Pancreas (tissue), 10 donors: ENCODE measurements around the gene TNFRSF1B. TPM values are rescaled to one million over a fixed set of nuclear protein-coding genes. Genes with fewer than 3 reads are reported as not detected.

Experiments used
- ATAC-seq, 4 donors: fragments of 200-7000 bp; cut with Tn5 transposase; one replicate each; pipeline versions ENCODE4 v1.8.0 to v1.9.1; 2020; ENCODE audit warnings: mild to moderate bottlenecking in 4 of 4, moderate library complexity in 4 of 4
- DNase-seq, 6 donors: peaks; one replicate each; pipeline ENCODE4 v3.0.0-alpha.2; 2020
- FAIRE-seq: peaks from 2 replicates; lab custom pipeline; 2012; peaks lifted over from hg19 to GRCh38; lab: Jason Lieb, UNC
- H3K27ac ChIP-seq, 4 donors: fragments of 200-600 bp; sonication (generic); 1 replicate in 3 of 4; 2 replicates in 1 of 4; pipeline versions ENCODE4 v1.5.0 to v1.8.0; 2020
- H3K27me3 ChIP-seq, 4 donors: fragments of 200-600 bp; one replicate each; pipeline ENCODE4 v1.8.0; 2021
- H3K36me3 ChIP-seq, 3 donors: fragments of 200-600 bp; sonication (generic) in 1 of 3; one replicate each; pipeline versions ENCODE4 v1.5.0 to v1.8.0; 2020 to 2021
- H3K4me1 ChIP-seq, 3 donors: fragments of 200-600 bp; one replicate each; pipeline ENCODE4 v1.8.0; 2021
- H3K4me3 ChIP-seq, 4 donors: fragments of 200-600 bp; sonication (generic) in 2 of 4; one replicate each; pipeline versions ENCODE4 v1.5.0 to v1.8.0; 2020 to 2021
- H3K9me3 ChIP-seq, 4 donors: fragments of 200-600 bp; one replicate each; pipeline ENCODE4 v1.8.0; 2021
- WGBS, 2 donors: extraction: QIAGEN DNeasy Blood & Tissue Kit; methylation state at CpG; one replicate each; pipeline ENCODE4 v1.1.7; 2013; 5-methylcytosine and 5-hydroxymethylcytosine counted together
- intact Hi-C, 3 donors: fragments of 100-400 bp; cut with DNase I; formaldehyde crosslinking; loops; one replicate each; pipeline versions ENCODE4 v1.11.1 to v1.14.2; 2022
- polyA plus RNA-seq, 2 donors: library from polyadenylated mRNA; stranded (reverse); fragments of 200-250 nt; gene quantifications; one replicate each; pipeline ENCODE4 v1.2.3, GENCODE V29; 2013
- total RNA-seq, 6 donors: library from RNA; stranded (reverse); fragmentation: NEBNext Ultra II Directional in 4 of 6; extraction: Animal tissue kit (Norgen Biotek cat#: 25700) in 4 of 6; gene quantifications; one replicate each; pipeline versions ENCODE4 v1.2.1 to v1.2.4, GENCODE V29; 2021 to 2023
- TF ChIP-seq, protein P1 (sequence below), 4 donors: fragments of 200-600 bp; sonication (generic) in 3 of 4; IDR thresholded peaks; one replicate each; pipeline versions ENCODE4 v1.5.0 to v1.8.0; 2021; ENCODE audit warnings: antibody characterized with exemption in 4 of 4
- donor health status: healthy with polysubstance abuse.
- donor health status: DM: no; HTN: no; CAD: no; lungs with moderate emphysema.
- donor health status: DM: no; HTN: no; CAD: no.
- donor health status: control.
- donor health status: control.
- donor health status: Bipolar disorder and iron deficiency.
- donor health status: DM: yes; HTN: yes; CAD: no.
- donor health status: DM: no; HTN: no; CAD: no.
- donor health status: DM: no; HTN: no; CAD: no.
- donor health status: DM: yes; HTN: yes; CAD: no.

Gene TNFRSF1B
- total and polyA plus RNA-seq, 8 donors = 2.1 to 20.2 (median 4.4) TPM

DNA sequence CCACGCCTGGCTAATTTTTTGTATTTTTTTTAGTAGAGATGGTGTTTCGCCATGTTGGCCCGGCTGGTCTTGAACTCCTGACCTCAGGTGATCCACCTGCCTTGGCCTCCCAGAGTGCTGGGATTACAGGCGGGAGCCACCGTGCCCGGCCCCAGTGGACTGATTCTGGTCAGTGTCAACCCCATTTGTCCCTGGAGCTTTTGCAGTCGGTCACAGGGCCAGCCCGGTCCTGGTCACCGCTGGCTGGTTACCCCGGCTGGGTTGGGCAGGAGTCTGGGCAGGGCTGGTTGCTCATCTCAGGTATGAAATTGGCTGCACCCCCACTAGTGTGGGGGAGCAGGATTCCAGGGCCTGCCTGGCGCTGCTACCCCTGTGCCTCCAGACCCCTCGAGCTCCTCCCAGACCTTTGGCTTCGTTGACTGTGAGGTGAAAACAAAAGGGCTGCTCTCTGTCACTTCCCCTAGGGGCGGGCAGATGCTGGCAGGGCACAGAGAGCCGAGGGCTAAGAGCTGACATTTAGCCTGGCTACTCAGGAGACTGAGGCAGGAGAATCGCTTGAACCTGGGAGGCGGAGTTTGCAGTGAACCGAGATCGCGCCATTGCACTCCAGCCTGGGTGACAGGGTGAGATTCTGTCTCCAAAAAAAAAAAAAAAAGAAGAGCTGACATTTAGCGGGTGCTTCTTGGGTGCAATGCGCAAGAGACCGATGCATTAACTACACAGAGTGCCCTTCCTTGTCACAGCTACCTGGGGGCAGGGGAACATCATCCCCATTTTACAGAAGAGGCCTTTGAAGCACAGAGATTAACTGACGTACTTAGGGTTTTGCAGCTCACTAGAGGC is 10.6 kb downstream of the TNFRSF1B start:
- DNase-seq (no peak), FAIRE-seq (no peak), ATAC-seq (no peak)
- Histone ChIP-seq H3K9me3 (no peaks in the 10 kb centered on the region), H3K27ac (peak overlapping the region in 1 of 4 donors; percentile 65), H3K36me3 (no peaks in the 10 kb centered on the region), H3K27me3 (no peaks in the 10 kb centered on the region), H3K4me3 (no peak overlapping the region), H3K4me1 (peaks cover 0 to 3% (median 0%) of the 10 kb centered on the region in 3 donors)
- intact Hi-C loops = no loop called here
- TF ChIP-seq, protein P1, sequence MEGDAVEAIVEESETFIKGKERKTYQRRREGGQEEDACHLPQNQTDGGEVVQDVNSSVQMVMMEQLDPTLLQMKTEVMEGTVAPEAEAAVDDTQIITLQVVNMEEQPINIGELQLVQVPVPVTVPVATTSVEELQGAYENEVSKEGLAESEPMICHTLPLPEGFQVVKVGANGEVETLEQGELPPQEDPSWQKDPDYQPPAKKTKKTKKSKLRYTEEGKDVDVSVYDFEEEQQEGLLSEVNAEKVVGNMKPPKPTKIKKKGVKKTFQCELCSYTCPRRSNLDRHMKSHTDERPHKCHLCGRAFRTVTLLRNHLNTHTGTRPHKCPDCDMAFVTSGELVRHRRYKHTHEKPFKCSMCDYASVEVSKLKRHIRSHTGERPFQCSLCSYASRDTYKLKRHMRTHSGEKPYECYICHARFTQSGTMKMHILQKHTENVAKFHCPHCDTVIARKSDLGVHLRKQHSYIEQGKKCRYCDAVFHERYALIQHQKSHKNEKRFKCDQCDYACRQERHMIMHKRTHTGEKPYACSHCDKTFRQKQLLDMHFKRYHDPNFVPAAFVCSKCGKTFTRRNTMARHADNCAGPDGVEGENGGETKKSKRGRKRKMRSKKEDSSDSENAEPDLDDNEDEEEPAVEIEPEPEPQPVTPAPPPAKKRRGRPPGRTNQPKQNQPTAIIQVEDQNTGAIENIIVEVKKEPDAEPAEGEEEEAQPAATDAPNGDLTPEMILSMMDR (IDR thresholded peaks at IDR 0.05) = no peak
- WGBS, 2 donors = 65 to 66% methylated on average over 24 of the region's 24 CpGs

DNA sequence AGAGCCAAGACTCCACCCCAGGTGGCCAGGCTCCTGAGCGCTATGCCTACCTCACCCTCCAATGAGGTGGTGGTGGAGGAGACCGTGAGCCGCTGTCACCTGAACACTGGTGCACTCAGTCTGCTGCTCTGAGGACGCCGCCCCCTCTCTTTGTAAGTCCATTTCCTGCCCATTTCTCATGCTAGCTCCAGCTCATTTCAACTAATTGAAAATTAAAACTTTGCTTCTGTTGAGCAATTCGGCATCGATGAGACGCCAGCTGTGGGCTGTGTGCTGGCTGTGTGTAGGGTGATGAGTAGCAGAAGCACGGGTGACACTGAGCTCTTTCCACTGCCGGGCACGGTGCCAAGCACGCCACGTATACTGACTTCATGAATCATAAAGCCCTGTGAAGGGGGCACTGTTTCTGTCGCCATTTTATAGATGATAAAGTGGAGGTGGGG is 11.2 kb downstream of the TNFRSF1B start:
- ATAC-seq (peak in 3 of 4 donors; percentile 19 to 37 (median 23)), FAIRE-seq (no peak), DNase-seq (peak in 3 of 6 donors; percentile 38 to 77 (median 50))
- H3K27me3 ChIP-seq = no peaks in the 10 kb centered on the region
- WGBS, 2 donors = 22 to 25% methylated on average over 14 of the region's 14 CpGs
- H3K36me3 ChIP-seq = no peaks in the 10 kb centered on the region
- TF ChIP-seq, protein P1 (IDR thresholded peaks at IDR 0.05) = no peak
- intact Hi-C loops = no loop called here
- H3K9me3 ChIP-seq = no peaks in the 10 kb centered on the region
- H3K4me1 ChIP-seq = peaks cover 0 to 3% (median 0%) of the 10 kb centered on the region in 3 donors
- H3K27ac ChIP-seq = peak overlapping the region in 1 of 4 donors; percentile 65
- H3K4me3 ChIP-seq = no peak overlapping the region

DNA sequence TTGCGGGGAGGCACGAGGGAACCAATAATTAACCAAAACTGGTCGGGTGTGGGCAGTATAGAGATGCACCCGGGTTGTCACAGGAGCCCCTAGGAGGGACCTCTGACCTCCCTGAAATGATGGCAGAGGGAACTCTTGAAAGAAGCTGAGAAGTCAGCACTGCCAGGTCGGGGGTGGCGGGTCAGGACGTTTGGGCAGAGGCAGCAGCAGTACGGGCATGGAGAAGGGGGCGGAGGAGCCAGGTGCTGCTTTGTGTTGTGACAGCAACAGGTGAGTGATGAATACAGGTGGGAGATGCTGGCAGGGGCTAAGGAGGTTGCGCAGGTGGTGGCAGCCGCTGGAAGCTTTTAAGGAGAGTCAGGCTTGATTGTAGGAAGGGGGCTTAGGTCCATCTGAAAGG is 11.7 kb downstream of the TNFRSF1B start:
- intact Hi-C loops = no loop called here
- 17 to 18% methylated on average over 11 of the region's 11 CpGs for WGBS, 2 donors
- Histone ChIP-seq H3K4me3 (no peak overlapping the region), H3K36me3 (no peaks in the 10 kb centered on the region), H3K27me3 (no peaks in the 10 kb centered on the region), H3K27ac (peak overlapping the region in 2 of 4 donors; percentile 22 to 65), H3K4me1 (peaks cover 0 to 3% (median 0%) of the 10 kb centered on the region in 3 donors), H3K9me3 (no peaks in the 10 kb centered on the region)
- TF ChIP-seq, protein P1 (IDR thresholded peaks at IDR 0.05) = no peak
- DNase-seq = no peak
- no peak for FAIRE-seq
- peak in 1 of 4 donors; percentile 6 for ATAC-seq

DNA sequence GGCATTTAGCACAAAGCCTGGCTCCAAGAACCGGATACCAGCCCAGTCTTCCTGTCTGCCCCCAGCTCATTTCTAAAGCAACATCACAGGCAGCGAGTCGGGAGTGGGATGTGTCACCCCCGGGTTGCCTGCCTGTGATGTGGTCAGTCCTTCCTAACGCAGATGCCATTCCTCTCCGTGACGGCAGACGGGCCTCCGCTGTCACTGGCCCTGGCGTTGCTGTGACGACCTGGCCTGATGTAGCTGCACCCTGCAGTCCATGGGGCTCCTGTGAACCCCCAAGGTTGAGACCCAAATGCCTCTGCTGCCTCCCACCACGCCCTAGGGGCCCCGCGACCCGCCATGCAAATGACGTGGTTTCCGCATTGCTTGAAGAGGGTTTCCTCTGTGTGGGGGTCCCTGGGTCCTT is 12.3 kb downstream of the TNFRSF1B start:
- peak overlapping the region in 2 of 4 donors; percentile 2 to 65 for H3K27ac ChIP-seq
- FAIRE-seq = no peak
- WGBS, 2 donors = 30 to 50% methylated on average over 15 to 17 of the region's 17 CpGs
- peaks cover 0 to 3% (median 0%) of the 10 kb centered on the region in 3 donors for H3K4me1 ChIP-seq
- no peaks in the 10 kb centered on the region for H3K36me3 ChIP-seq
- TF ChIP-seq, protein P1 (IDR thresholded peaks at IDR 0.05) = no peak
- intact Hi-C loops = no loop called here
- no peak for DNase-seq
- ATAC-seq = peak in 2 of 4 donors; percentile 6 to 16
- H3K9me3 ChIP-seq = no peaks in the 10 kb centered on the region
- no peaks in the 10 kb centered on the region for H3K27me3 ChIP-seq
- no peak overlapping the region for H3K4me3 ChIP-seq
